GM10266 (cell line): ENCODE results near the gene BEST2.
A peak's percentile ranks its signal among the peaks of the same experiment; 100 is the strongest.

ENCODE experiments used
- DNase-seq: peaks from one replicate; pipeline ENCODE4 v3.0.0; 2012; ENCODE audit errors: extremely low spot score
- CTCF ChIP-seq: IDR thresholded peaks from 2 replicates; pipeline ENCODE4 v1.5.1; 2012; ENCODE audit warnings: mild to moderate bottlenecking, low read depth; ENCODE audit not compliant: control insufficient read depth, insufficient read depth; ENCODE audit errors: missing control alignments

BEST2 gene

DNA sequence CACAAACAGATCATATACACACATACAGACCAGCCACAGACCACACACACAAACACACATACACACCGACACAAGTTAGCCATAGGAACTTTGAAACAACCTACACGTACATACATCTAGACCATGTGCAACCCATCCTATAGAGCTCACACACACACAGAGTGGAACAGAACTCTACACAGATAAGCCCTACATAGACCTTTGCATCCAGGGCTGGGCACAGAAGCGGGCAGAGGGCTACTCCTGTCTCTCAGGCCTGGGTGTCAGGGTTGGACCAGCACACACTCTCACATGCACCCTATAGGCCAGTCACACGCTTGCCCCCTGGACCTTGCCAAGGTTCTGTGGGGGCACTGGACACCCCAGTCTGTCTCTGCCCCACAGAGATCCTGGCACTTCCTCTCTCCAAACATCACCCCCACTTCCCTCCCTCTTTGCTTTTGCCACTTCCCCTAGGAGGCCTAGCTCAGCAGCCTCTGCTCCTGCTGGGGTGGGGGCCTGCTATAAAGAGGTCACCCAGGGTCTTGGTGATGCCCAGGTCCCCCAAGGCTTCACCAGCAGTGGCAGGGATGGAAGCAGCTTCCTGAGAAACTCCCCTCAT is 33.9 kb downstream of the BEST2 start:
- no peak for DNase-seq
- no peak for TF ChIP-seq CTCF

- no peak for TF ChIP-seq CTCF
- peak; percentile 12 for DNase-seq
Measured at GRCh38 chr19:12786141-12786870, 34.7 kb downstream of the BEST2 start.

- DNase-seq, result no peak
- TF ChIP-seq CTCF, result no peak
Measured at GRCh38 chr19:12786952-12787351, 35.4 kb downstream of the BEST2 start.

GRCh38 chr19:12787458-12787857 is 35.9 kb downstream of the BEST2 start:
- no peak for TF ChIP-seq CTCF
- no peak for DNase-seq

- no peak for DNase-seq
- no peak for TF ChIP-seq CTCF
Measured at GRCh38 chr19:12788042-12788681, 36.6 kb downstream of the BEST2 start.

DNA sequence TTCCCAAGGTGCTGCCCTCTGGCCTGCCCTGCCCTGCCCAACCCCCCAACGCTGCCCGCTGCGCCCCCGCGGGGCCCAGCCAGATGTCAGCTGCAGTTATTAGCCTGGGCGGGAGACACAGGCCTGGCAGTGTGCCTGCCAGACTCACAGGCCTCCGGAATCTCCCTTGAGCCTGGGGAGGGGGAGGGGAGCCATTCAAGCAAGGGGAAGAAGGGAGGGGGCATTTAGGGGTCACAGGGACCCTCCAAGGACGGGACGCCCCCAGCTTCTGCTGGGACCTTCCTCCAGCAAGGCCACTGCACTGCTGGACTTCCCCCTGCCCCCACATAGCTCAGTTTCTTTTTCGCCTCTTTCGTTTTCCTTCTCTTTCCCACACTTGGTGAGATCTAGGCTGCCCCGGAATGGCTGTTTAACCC is 37.1 kb downstream of the BEST2 start:
- TF ChIP-seq CTCF, result peak; percentile 28
- DNase-seq, result peak; percentile 87
